Measurements from ENCODE around the gene SETD7.

Gene SETD7

GRCh38 chr4:139568206-139568955, 12.4 kb upstream of the SETD7 start:
- no peak for DNase-seq

GRCh38 chr4:139567159-139567870, 11.3 kb upstream of the SETD7 start:
- DNase-seq: no peak

DNA sequence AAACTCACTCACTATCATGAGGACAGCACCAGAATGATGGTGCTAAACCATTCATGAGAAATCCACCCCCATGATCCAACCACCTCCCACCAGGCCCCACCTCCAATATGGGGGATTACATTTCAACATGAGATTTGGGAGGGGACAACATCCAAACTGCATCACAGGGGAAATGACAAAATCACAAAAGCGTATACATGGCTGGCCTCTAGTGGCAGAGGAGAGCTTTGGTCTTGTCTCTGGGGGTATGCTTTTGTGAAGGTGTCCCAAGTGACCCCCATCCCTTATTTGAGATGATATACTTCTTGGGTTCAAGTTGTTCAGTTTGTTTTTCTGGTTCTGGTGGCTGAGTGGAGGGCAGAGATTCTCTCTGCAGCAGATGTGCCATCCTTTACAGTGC, 8.5 kb upstream of the SETD7 start:
- no peak for DNase-seq

- no peak for DNase-seq
Measured at GRCh38 chr4:139563515-139563914, 7.5 kb upstream of the SETD7 start.

GRCh38 chr4:139562839-139563238, 6.8 kb upstream of the SETD7 start:
- no peak for DNase-seq

GRCh38 chr4:139562067-139562684, 6.2 kb upstream of the SETD7 start:
- DNase-seq: no peak

- no peak for DNase-seq
Measured at GRCh38 chr4:139560406-139561104, 4.5 kb upstream of the SETD7 start.

DNA sequence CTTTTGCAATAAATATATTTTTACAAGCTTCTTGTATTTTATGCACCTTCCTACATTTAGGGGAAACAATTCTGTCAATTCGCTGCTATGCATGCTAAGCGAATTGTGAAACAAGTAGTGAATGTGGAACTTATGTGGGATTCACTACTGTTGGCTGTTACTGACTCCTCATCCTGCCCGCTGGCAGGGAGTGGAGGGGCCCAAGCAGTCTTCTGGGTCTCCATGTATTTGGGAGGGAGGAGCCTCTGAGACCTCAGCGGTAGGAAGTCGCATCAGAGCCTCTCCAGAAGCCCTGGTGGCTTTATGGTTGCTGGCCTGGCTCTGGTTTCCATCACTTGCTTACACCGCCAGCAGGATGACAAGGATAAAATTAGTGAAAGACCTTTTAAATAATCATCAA, 3.7 kb upstream of the SETD7 start:
- no peak for DNase-seq

- DNase-seq: no peak
Measured at GRCh38 chr4:139559089-139559479, 3.1 kb upstream of the SETD7 start.

DNA sequence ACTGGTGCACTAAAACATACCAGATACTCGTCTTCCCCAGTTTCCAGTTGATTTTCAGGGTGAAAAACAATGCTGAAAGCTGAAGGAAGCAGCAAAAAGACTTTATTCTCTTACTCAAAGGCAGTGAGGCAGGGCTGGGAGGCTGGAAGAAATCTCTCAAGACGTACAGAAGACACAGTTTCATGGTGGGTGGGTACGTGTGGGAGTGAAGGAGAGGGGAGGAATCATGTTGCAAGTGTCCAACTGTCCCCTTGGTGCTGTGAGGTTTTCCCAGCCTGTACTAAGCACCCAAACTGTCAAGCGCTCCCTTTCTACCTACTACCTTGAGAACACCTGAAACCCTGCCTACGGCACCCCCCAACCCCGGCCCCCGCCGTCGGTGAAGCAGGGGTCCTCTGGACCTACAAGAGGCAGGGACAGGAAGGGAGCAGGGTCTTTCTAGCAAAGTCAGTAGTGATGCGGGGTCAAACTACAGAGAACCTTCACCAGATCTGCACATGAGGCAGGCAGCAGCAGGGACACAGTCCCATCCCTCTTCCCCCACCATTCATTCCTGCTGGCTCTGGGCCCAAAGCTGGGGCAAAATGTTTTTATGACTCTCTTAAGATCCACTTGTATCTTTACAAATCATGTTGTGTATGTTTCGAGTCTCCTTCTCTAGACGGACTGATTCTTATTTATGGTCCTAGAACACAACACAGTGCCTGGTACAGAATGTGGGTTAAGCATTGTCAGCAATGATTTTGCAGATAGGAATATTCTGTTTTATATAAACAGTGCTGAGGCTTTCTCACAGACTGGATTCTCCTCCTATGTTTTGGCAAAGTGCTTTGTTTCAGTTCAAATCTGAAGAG, 2.4 kb upstream of the SETD7 start:
- DNase-seq: no peak

GRCh38 chr4:139557556-139558110, 1.6 kb upstream of the SETD7 start:
- no peak for DNase-seq

DNA sequence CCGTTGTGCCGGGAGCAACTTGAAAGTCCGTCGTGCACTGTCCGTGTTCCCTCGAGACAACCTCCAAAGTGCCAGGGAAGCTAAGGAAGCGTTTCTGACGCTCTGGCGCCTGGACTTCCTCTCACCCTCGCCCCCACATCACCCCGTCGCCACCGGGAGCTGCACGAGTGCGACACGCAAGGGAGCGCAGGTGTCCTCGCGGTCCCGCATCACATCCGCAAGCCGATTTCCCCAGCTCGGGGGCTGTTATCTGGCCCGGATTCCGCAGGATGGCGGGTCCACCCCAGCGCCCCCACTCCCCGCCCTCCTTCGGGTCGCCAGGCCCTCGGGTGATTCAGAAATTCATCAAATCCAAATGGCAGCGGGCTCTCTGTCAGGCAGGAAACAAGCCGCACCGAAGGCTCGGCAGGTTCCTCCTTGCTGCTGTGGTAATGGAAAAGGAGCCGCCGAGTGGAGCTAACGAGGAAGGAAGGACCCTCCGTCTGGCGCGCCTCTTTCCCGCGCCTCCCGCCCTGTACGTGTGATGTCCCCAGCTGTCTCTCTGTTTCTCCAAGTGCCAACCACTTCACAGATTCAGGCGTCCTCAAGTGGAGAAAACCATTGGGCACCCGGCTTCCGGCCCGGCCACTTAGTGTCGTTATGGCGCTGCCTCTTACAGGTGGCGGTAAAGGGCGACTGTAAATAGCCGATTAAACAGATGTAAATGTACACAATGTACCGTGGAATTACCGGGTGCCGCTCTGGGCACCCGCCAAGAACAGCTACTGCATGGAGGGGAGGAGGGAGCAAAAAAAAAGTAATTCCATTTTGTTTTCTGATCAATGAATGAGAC, 921 bp upstream of the SETD7 start:
- DNase-seq: no peak

GRCh38 chr4:139555705-139556070, 331 bp downstream of the SETD7 start:
- DNase-seq: no peak

DNA sequence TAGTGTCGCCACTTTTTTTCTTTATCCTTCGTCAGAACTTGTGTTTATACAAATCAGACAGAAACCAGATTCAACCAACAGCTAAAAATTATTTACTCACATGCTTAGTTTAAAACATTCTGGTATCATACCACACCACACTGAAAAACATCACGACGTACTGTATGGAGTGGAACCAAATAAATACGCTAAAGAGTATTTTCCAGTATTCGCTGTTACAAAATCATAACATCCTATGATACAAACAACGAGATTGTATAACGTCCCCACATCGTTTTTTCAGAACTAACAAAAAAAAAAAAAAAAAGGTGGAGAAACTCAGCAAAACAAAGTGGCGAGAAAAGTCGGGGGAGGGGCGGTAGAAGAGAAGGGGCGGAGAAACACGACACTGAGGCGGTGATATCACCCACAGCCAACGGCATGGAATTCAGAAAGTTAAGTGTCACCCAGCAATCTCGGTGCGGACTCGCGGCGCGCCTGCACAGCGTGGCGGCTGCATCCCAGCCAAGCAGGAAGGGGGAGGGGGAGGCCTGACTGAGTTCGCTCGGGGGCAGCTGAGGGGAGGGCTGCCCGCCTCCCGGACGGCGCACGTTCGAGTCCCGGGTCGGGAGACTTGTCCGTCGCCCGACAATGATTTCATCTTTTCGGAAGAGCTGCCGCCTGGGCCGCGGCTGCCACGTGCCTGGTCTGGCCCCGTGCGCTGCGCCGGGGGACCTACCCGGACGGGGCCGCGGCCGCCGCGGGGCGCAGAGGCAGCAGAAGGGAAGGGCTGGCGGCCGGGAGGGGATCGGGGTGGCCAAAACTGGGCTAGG, 920 bp downstream of the SETD7 start:
- DNase-seq: peak; percentile 73

DNA sequence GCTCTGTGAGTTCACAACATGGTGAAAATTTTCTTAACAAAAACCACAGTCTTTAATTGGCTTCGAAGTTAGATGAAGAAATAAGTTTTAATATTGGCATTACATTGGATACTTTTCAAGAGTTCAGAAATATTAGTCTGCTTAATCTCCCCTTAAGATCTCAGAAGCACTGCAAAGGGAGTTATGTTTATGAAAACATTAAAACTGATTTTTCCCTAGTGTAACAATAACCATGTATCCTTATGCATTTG, 1.5 kb downstream of the SETD7 start:
- DNase-seq: no peak

DNA sequence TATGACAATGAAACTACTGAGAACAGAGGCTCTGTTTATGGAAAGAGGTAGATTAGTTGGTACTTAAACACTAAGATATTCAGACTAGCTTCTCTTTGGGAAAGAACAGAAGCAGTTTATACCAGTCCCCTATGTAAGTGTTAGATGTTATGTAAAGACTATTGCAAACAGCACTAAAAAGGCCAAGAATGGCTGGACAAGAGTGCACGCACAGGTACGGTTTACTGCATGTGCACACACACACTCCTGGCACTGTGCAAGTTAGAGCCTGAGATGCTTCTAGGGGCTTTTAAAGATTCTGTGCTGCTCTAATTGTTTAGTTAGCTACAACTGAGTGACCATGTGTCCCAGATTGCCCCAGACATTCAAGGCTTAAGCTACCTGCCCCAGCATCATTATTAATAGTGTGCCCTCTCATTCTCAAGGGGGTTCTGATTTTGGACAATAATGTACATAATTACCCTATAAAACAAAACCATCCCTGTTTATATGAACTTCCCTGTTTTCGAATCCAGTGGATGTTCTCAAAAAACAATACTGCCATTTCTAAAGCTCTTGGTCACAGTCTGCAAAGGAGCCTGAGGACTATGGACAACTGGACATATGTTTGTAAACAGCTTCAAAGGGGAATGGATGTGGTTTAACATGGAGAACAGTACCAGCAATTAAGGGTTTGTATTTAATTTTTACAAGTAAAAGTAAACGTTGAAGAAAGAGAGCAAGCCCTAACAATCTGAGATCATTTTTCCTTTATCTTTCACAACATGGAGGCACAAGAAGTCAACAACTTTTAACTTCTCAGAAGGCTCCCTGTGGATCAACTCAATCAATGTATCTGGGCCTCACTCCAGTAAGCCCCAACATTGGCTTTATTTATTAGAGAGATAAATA, 2.0 kb downstream of the SETD7 start:
- DNase-seq: no peak

DNA sequence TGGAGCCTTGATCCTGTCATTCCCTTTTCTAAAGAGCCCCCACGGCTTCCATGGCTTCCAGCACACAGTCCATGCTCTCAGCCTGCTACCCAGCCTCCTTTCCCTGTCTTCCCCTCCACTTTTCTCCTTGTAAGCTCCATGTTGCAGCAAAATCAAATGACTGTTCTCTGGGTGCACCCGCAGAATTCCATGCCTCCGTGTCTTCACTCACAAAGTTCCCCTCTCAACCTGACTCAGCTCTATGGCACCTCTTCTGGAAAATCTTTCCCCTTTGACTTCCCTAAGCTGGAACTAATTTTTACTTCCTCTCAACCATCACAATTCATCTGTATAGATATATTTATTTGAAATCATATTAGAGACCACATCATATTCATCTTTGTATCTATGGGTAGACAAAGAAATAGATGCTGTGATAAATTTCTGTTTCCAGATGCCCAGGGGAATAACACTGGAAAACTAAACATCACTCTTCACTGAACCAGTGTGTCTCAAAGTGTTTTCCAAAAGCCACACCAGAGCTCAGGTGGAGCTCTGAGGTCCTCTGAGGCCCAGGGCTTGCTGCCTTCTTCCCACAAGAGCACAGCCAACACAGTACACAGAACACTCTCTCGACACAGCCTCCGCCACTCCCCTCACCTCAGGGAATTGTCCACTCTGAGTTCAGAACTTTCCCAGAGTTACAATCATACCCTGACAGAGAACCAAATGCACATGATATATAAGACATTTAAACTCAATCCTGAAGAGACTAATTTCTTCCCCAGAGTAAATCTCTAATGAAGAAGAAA, 3.3 kb downstream of the SETD7 start:
- DNase-seq: peak; percentile 30

DNA sequence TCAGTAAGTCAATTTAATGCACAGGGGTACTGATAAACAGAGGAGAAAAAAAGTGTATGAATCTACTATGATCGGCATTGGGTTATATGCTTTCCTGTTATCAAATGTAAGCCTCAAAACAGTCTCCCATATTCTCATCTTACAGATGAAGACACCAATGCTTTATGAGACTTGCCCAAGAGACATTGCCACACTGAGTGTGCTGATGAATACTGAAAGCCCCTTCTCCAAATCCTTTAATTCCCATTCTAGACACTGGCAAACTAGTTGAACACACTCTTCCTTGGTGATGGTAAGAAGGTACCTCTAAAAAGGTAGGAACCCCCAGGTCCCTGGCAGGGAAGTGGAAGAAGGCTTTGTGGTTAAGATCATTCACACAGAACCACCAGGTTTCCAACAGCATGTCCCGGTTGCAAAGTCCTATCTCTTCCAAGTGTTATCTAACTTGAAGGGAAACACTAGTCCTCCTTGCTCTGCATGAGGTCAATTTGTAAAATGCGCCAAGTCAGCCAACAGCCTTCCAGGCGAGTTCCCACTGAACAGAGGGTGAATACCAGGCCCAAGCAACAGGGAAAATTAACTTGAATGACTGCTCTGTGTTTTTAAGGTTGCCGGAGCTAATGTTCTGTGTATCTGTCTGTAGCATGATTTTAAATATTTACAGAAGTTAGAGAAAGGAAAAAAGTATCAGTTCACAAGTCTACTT, 5.1 kb downstream of the SETD7 start:
- DNase-seq: no peak
